NCI-H187 treated with DMSO at 0.1 percent for 48 hours (cell line): ENCODE data around the gene NSUN2.

Experiments
- DNase-seq: peaks from one replicate; lab custom pipeline; 2025; lab: John Stamatoyannopoulos, UW

NSUN2 gene

GRCh38 chr5:6644794-6645241 lies 12.0 kb upstream of the NSUN2 start:
- DNase-seq = no peak

DNA sequence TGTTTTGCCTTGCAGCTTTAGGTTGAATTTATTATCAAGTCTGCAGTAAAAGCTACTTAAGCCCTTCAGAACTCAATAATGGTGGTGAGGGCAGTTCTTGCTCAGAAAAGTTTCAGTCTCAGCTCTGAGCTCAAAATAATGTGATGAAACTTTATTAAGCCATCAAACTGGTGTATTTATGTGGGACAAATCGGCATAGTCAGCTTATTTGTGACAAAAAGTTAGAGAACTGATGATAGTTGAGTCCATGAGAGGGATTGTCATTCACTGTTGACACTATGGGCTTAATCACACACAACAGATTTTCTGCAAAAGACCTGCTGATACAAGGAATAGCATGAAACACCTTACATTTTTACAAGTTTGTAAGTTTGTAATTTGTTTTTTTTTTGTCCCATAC lies 9.8 kb upstream of the NSUN2 start:
- DNase-seq = no peak

GRCh38 chr5:6638236-6638635 lies 5.4 kb upstream of the NSUN2 start:
- no peak for DNase-seq

DNA sequence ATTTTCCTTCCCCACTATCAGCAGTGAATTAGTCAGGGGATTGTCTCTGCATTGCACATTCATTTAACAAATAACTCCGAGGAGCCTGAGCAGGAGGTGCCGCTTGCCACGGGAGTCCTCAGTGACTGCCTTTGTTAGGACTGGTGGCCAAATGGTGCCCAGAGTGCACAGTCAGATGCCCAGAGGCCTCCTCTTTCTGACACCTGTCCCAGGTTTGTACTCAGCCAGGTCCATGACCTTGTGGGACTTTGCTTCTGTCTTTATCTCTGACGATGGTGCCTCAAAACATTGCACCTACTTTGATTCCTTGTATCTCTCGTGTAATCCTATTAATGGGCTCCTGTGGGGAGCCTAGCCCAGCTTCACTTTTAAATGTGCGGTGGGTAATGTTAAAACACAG lies 4.7 kb upstream of the NSUN2 start:
- no peak for DNase-seq

DNA sequence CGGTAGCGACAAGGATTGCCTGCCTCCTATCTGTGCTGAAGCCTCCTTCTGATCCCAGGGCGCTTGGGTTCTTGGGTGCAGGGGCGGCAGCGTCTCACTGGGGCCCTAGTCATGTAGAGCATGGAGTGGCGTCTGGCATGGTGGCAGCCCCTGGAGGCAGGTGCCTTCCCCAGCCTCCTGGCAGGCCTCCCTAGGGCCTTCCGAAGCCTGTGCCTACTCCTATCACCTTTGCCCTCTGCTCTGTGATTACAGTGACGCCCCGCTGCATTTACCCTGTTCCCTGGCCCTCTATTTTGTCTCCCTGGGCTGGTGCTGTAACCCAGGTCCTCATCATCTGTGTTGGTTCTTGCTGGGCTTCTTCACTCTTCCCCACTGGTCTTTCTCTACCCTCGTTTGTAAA lies 4.2 kb upstream of the NSUN2 start:
- no peak for DNase-seq

DNA sequence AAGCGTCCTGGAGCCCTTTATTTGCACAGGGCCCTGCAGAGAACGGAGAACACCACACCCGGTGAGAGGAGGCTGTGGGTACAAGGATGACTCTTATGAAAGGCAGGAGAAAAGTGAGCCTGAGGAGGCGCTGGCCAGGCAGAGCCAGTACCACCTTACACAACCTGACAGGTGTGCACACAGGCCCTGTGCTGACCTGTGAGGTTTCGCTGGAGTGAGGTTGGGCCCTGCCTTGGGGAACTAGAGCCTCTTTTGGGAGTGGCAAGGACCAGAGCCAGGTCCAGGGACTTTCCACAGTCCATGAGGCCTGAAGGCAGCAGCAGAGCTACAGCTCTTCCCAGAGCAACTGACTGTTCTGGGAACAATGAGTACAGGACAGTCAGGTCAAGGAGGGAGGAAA lies 3.4 kb upstream of the NSUN2 start:
- no peak for DNase-seq

DNA sequence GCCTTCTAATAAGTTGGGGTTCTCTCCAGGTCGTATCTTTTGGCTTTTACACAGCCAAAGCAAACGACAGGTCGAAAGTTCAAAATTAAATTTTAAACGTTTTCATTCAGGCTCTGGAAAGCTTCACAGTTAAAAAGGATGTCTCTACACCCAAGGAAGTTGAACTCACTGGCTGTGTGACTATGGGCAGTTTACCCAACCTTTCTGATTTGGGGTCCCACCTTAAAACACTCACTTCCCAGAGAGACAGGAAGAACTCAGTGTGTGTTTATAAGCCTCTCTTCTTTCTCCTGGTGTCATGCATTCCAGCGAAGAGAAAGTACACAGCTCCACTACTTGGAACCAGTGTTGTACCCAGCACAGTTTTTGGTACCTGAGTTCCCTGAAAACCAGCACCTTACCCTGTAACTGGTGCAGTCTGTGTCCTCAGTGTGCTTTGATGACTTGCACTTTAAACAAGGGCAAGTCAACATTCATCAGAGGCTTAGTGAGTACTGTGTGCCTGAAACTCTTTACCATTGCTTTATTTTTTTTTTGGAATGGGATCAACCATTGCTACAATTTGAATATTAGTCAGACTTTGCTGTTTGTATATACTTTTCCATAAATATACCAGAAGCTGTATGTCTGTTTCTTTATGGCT lies 2.1 kb upstream of the NSUN2 start:
- DNase-seq = no peak

GRCh38 chr5:6634306-6634705 lies 1.5 kb upstream of the NSUN2 start:
- no peak for DNase-seq

GRCh38 chr5:6633469-6634245 lies 813 bp upstream of the NSUN2 start:
- no peak for DNase-seq

DNA sequence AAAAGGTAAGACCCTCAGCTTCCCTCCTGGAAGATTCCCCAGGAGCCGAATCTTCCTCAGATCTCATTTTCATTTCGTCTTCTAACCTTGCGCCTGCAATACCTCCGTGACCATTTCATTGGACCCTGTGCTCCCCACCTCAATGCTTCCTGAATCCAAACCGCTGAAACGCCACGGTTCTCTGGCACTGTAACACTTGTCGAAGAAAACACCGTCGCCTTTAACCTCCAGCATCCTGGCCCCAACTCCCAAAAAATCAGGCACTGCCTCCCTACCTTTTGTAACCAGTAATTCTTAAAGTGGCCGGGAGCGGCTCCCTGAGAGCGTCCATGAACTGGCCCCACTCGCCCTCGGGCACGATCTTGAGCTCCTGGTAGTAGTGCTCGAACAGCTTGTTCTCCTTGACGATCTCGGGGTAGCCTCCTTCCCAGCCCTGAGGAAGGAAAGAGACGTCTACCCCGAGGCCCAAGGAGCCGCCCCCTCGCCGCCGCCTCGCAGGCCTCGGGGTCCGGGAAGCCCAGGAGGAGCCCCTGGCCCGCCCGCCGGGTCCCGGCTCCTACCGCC lies 438 bp downstream of the NSUN2 start:
- no peak for DNase-seq

GRCh38 chr5:6631441-6631840 lies 1.4 kb downstream of the NSUN2 start:
- DNase-seq = no peak

- DNase-seq = no peak
Observed at GRCh38 chr5:6626508-6626907, 6.3 kb downstream of the NSUN2 start.

- DNase-seq = no peak
Observed at GRCh38 chr5:6623941-6624340, 8.9 kb downstream of the NSUN2 start.

DNA sequence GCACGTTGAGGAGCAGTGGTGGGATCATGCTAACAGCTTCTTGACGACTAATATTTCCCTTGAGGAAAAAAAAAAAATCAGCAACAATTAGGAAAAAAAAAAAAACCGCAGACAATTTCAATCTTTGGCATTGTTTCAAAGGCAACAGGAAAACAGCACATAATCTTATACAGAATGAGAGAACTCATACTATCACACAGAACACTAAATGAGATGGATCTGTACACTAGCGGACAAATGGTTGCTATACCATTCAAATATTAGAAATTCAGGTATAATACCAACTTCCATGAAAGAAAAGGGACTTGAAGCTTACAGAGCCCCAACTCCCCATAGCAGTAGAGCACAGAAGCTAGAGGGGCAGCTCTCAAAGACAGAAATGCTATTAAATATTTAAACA lies 9.6 kb downstream of the NSUN2 start:
- DNase-seq = no peak

DNA sequence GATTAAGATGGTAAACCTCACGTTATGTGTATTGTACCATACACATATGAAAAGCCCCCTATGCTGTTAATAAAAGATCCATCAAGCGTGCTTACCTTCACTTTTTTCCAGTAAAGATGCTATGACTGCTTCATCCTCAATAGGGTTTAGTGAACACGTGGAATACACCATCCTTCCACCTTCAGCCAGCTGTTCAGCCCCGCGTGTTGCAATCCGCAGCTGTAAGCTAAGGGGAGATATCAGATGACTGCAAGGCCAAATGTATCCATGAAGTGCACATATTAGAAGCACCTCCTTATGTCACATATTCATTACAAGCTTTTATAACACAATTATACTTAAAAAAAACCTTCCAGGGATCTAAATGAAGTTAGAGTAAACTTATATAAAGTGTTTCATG lies 16.2 kb downstream of the NSUN2 start:
- DNase-seq = no peak

GRCh38 chr5:6615034-6615815 lies 17.6 kb downstream of the NSUN2 start:
- no peak for DNase-seq

DNA sequence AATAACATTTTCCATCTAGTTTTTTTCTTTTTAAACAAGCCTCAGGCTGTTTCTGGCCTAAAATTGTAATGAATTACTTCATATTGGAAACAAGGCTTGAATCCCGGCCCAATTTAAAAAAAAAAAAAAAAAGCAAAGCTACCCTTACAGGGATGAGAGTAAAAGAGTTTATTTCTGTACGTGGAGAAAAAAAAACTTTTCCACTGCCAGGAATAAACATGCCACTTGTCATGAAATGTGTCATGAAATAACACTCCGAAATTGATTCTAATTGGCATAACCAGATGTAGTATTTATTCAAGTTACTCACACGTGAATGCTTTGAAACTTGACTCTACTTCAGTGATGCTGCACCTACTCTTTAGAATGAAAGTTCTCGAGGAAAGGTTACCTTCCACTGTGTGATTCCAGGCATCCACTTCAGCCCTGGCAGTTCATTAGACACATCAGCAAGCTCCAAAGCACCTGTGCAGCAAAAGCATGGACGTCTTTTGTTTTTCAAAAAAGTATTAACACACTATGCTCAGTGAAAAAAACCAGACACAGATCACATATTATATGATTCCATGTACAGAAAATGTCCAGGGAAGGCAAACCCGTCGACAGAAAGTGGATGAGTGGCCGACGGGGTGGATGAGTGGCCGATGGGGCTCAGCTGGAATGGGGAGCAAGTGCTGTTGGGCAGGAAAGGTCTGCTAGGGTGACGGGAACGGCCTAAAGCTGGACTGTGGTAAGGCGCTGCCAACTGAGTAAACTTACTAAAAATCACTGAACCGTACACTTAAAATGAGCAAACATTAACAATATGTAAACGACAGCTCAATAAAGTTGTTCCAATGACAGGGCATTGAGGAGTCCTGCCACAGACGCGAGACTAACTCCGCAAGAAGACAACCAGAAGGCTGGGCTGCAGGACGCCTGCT lies 21.2 kb downstream of the NSUN2 start:
- DNase-seq = no peak

- DNase-seq = no peak
Observed at GRCh38 chr5:6608016-6608415, 24.8 kb downstream of the NSUN2 start.

DNA sequence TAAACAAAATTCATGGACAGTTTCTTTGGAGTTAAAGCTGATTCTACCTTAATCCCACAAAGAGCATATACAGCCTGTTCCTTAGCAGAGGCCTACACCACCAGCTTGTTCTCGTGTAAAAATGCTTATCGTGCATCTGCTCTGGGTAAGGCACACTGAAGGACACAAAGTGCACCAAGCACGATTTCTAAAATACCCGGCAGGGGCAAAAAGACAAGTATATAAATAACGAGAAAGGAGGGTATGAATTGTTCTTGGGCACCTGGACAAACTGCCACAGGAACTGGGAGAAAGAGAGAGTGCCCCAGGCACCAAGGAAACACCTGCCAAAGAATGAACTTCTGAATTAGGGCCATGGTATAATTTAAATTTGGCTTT lies 25.3 kb downstream of the NSUN2 start:
- DNase-seq = no peak

DNA sequence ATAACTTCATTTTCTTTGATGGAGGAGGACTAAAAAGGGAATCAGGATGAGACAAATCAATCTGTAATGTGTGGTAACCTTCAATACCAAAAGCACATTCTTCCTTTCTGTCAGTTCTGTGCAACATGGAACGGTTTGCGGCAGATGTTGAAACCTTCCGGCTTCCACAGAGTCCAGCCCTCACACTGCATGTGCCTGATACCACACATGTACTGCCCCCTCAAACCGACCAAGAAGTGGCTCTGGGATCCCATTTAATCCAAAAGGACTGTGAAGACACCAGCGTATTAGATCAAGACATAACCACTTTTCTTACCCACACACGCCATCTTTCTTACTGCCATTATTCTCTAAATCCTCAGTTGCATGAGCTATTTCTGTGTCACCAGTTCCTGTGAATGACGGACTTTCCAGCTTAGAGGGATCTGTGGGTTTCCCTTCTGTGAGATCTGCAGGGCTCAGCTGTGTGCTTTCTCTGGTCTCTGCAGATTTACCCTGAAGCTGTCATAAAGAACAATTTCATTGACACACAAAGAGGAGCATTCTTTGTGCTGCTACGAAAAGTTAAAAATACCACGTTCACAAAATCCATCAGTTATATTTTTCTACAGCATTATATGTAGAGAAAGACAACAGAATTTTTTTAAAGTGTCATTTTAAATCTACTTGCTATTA lies 25.8 kb downstream of the NSUN2 start:
- no peak for DNase-seq

DNA sequence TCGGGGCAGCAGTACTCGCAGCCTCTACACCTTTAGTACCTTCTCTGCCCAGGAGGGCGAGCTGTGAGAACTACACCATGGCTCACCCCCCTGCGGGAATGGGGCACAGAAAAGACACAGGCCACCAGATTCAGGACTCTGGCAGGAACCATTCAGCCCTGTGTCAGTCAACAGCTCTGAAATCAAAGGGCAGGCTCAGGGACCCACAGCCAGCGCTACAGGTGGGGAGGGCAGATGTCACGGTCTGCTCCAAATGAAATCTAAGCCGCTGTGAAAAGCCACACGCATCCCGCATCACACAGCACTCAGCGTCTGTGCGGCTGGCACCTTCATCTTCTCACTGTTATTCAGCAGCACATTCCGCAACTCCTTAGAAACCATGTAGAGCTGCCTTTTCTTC lies 27.9 kb downstream of the NSUN2 start:
- DNase-seq = no peak
